GM12801 (cell line): Measurements from ENCODE around the gene RAB4B.

ENCODE experiments used
- TF ChIP-seq, protein P1 (sequence below): IDR thresholded peaks from one replicate; pipeline ENCODE4 v1.5.1; 2011; ENCODE audit warnings: control low read depth; ENCODE audit not compliant: insufficient read length; ENCODE audit errors: extremely low read depth

RAB4B gene

DNA sequence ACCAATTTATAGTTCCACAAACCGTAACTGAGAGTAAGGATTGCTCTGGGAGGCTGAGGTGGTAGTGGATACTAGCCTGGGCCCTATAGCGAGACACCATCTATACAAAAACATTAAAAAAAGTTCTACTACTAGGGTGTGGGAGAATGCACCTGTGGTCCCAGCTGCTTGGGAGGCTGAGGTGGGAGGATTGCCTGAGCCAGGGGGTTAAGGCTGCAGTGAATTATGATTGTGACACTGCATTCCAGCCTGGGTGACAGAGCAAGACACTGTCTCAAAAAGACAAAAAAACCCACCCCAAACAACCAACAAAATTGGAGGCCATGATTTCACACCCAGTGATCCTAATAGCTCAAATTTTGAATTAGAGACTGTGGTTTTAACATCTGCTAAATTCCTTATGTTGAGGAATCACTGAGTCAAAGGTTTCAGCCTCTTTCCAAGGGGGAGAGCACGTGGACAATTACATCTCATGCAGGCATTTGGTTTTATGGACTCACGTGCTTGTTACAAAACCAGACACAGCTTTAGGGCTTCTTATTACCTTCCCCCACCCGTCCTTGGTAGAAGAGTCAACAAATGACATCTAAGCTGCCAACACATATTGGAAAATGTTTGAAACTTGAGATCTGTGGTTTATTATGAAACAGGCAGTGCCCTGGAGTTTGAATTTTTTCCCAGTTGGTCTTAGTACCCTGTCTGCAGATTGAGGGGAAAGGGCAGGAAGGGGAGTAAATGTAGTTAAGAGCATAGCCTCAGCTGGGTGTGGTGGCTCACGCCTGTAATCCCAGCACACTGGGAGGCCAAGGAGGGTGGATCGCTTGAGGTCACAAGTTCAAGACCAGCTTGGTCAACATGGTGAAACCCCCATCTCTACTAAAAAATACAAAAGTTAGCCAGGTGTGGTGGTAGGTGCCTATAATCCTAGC is 53.7 kb downstream of the RAB4B start:
- TF ChIP-seq, protein P1, sequence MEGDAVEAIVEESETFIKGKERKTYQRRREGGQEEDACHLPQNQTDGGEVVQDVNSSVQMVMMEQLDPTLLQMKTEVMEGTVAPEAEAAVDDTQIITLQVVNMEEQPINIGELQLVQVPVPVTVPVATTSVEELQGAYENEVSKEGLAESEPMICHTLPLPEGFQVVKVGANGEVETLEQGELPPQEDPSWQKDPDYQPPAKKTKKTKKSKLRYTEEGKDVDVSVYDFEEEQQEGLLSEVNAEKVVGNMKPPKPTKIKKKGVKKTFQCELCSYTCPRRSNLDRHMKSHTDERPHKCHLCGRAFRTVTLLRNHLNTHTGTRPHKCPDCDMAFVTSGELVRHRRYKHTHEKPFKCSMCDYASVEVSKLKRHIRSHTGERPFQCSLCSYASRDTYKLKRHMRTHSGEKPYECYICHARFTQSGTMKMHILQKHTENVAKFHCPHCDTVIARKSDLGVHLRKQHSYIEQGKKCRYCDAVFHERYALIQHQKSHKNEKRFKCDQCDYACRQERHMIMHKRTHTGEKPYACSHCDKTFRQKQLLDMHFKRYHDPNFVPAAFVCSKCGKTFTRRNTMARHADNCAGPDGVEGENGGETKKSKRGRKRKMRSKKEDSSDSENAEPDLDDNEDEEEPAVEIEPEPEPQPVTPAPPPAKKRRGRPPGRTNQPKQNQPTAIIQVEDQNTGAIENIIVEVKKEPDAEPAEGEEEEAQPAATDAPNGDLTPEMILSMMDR = no peak

- TF ChIP-seq, protein P1 = no peak
Observed at GRCh38 chr19:40836754-40837429, 58.8 kb downstream of the RAB4B start.
